Natural killer cell (primary cell): ENCODE results near the gene JMJD1C. TPM values are rescaled to one million over a fixed set of nuclear protein-coding genes. Genes with fewer than 3 reads are reported as not detected.

Experiments
- ATAC-seq, 3 donors: fragments of 150-1000 bp in 2 of 3; fragments of 200-7000 bp in 1 of 3; cut with Tn5 transposase; 1 replicate in 1 of 3; 2 replicates in 2 of 3; pipeline ENCODE4 v1.10.0; 2021; ENCODE audit warnings: mild to moderate bottlenecking in 2 of 3, moderate library complexity in 2 of 3
- DNase-seq, 2 donors: peaks; one replicate each; pipeline versions ENCODE4 v3.0.0 to v3.0.0-alpha.2; 2013 to 2021; ENCODE audit warnings: mixed read lengths in 1 of 2
- H3K27ac ChIP-seq: one replicate; pipeline ENCODE4 v1.5.1; 2013; ENCODE audit warnings: mild to moderate bottlenecking, low read length
- H3K27me3 ChIP-seq: one replicate; pipeline ENCODE4 v1.6.1; 2013; ENCODE audit warnings: low read length; ENCODE audit not compliant: control insufficient read depth, insufficient read depth
- H3K36me3 ChIP-seq: one replicate; pipeline ENCODE4 v1.6.1; 2013; ENCODE audit warnings: low read length; ENCODE audit not compliant: control insufficient read depth, insufficient read depth
- H3K4me1 ChIP-seq: one replicate; pipeline ENCODE4 v1.6.1; 2013; ENCODE audit warnings: low read length; ENCODE audit not compliant: control insufficient read depth, insufficient read depth
- H3K4me3 ChIP-seq: one replicate; pipeline ENCODE4 v1.5.1; 2013; ENCODE audit warnings: low read length
- H3K9me3 ChIP-seq: one replicate; pipeline ENCODE4 v1.6.1; 2013; ENCODE audit warnings: low read length; ENCODE audit not compliant: control insufficient read depth, insufficient read depth
- H3K27ac Mint-ChIP-seq, 2 donors: one replicate each; pipeline ENCODE4 v1.8.0; 2022; ENCODE audit warnings: mild to moderate bottlenecking in 2 of 2, mixed read lengths in 2 of 2, moderate library complexity in 1 of 2
- H3K27me3 Mint-ChIP-seq, 2 donors: one replicate each; pipeline ENCODE4 v1.8.0; 2022; ENCODE audit warnings: low read depth in 2 of 2, mixed read lengths in 2 of 2
- H3K36me3 Mint-ChIP-seq: one replicate; pipeline ENCODE4 v1.8.0; 2022; ENCODE audit warnings: mixed read lengths
- H3K4me1 Mint-ChIP-seq, 2 donors: one replicate each; pipeline ENCODE4 v1.8.0; 2022; ENCODE audit warnings: mixed read lengths in 2 of 2
- H3K4me3 Mint-ChIP-seq: one replicate; pipeline ENCODE4 v1.8.0; 2022; ENCODE audit warnings: mild to moderate bottlenecking, moderate library complexity, mixed read lengths
- H3K9me3 Mint-ChIP-seq, 2 donors: one replicate each; pipeline ENCODE4 v1.8.0; 2022; ENCODE audit warnings: mixed read lengths in 2 of 2
- CTCF ChIP-seq: fragments of 200-600 bp; IDR thresholded peaks from one replicate; pipeline ENCODE4 v1.8.0; 2022; ENCODE audit warnings: antibody characterized with exemption
- WGBS: methylation state at CpG from one replicate; pipeline ENCODE4 v1.1.7; 2013; ENCODE audit warnings: missing lambda C conversion rate; ENCODE audit not compliant: insufficient coverage; 5-methylcytosine and 5-hydroxymethylcytosine counted together
- intact Hi-C: fragments of 100-400 bp; cut with micrococcal nuclease; formaldehyde crosslinking; loops from one replicate; pipeline ENCODE4 v1.14.2; 2022
- total RNA-seq, 4 donors: library from RNA; stranded (reverse); fragments of 120-200 nt in 1 of 4; gene quantifications; one replicate each; pipeline versions ENCODE4 v1.2.3 to v1.2.4, GENCODE V29; 2013 to 2022

Gene JMJD1C
- total RNA-seq, 3 donors from 2014 or later (not counting 1 experiment from before 2014, with no cell fraction given): 125 to 208 (median 156) TPM

- no peak overlapping the region for H3K4me3 ChIP-seq
- H3K27me3 ChIP-seq: no peaks in the 10 kb centered on the region
- no peaks in the 10 kb centered on the region for H3K36me3 ChIP-seq
- TF ChIP-seq CTCF: no peak
- no peaks in the 10 kb centered on the region for H3K9me3 ChIP-seq
- no peak overlapping the region for H3K27ac ChIP-seq
- Mint-ChIP-seq H3K36me3 (no peaks in the 10 kb centered on the region), H3K9me3 (no peaks in the 10 kb centered on the region), H3K27ac (no peak overlapping the region), H3K27me3 (no peaks in the 10 kb centered on the region), H3K4me3 (no peak overlapping the region), H3K4me1 (no peaks in the 10 kb centered on the region)
- no peak for ATAC-seq
- DNase-seq: no peak
- WGBS: 99% methylated on average over 5 of the region's 6 CpGs
- H3K4me1 ChIP-seq: no peaks in the 10 kb centered on the region
- intact Hi-C loops: no loop called here
These were observed 185.4 kb downstream of the JMJD1C start for GRCh38 chr10:63280386-63280785.

- Mint-ChIP-seq H3K27me3 (no peaks in the 10 kb centered on the region), H3K9me3 (no peaks in the 10 kb centered on the region), H3K36me3 (no peaks in the 10 kb centered on the region), H3K4me1 (peaks cover 9 to 10% of the 10 kb centered on the region in 2 donors), H3K27ac (no peak overlapping the region), H3K4me3 (no peak overlapping the region)
- H3K27ac ChIP-seq: no peak overlapping the region
- no peaks in the 10 kb centered on the region for H3K27me3 ChIP-seq
- 78% methylated on average over 2 of the region's 3 CpGs for WGBS
- no peak for TF ChIP-seq CTCF
- no peaks in the 10 kb centered on the region for H3K9me3 ChIP-seq
- DNase-seq: no peak
- intact Hi-C loops: no loop called here
- H3K4me3 ChIP-seq: no peak overlapping the region
- ATAC-seq: no peak
- no peaks in the 10 kb centered on the region for H3K36me3 ChIP-seq
- peaks cover 3% of the 10 kb centered on the region for H3K4me1 ChIP-seq
These were observed 190.7 kb downstream of the JMJD1C start for GRCh38 chr10:63275094-63275493.

- H3K27ac ChIP-seq: peak overlapping the region; percentile 54
- H3K4me1 Mint-ChIP-seq: peaks cover 9 to 16% of the 10 kb centered on the region in 2 donors
- H3K9me3 ChIP-seq: no peaks in the 10 kb centered on the region
- H3K4me3 ChIP-seq: no peak overlapping the region
- DNase-seq (peak in 1 of 2 donors; percentile 65), ATAC-seq (no peak)
- H3K4me3 Mint-ChIP-seq: no peak overlapping the region
- H3K9me3 Mint-ChIP-seq: no peaks in the 10 kb centered on the region
- intact Hi-C loops: no loop called here
- no peak for TF ChIP-seq CTCF
- H3K4me1 ChIP-seq: peaks cover 3% of the 10 kb centered on the region
- H3K36me3 ChIP-seq: no peaks in the 10 kb centered on the region
- no peaks in the 10 kb centered on the region for H3K36me3 Mint-ChIP-seq
- peak overlapping the region; percentile 78 to 83 for H3K27ac Mint-ChIP-seq
- H3K27me3 Mint-ChIP-seq: no peaks in the 10 kb centered on the region
- no peaks in the 10 kb centered on the region for H3K27me3 ChIP-seq
These were observed 192.2 kb downstream of the JMJD1C start for GRCh38 chr10:63273577-63273976.

- peak; percentile 86 to 98 (median 93) for ATAC-seq
These were observed 196.8 kb downstream of the JMJD1C start for GRCh38 chr10:63268798-63269503.

More at GRCh38 chr10:63268798-63269503, 196.8 kb downstream of the JMJD1C start:
- H3K27me3 Mint-ChIP-seq: no peaks in the 10 kb centered on the region
- 0% methylated on average over 17 of the region's 17 CpGs for WGBS
- H3K4me3 Mint-ChIP-seq: peak overlapping the region; percentile 98
- peak overlapping the region; percentile 51 for H3K4me3 ChIP-seq
- no peaks in the 10 kb centered on the region for H3K9me3 ChIP-seq
- peak; percentile 31 for TF ChIP-seq CTCF
- intact Hi-C loops: loop anchor here (1.0 to 5.0 kb wide), 5 partner anchors 42 to 1372 kb away; partner anchors contain the start of gene JMJD1C
- no peaks in the 10 kb centered on the region for H3K9me3 Mint-ChIP-seq
- peaks cover 3% of the 10 kb centered on the region for H3K4me1 ChIP-seq
- H3K36me3 ChIP-seq: no peaks in the 10 kb centered on the region
- peak overlapping the region; percentile 96 to 98 for H3K27ac Mint-ChIP-seq
- peaks cover 13 to 35% of the 10 kb centered on the region in 2 donors for H3K4me1 Mint-ChIP-seq
- peak overlapping the region; percentile 81 for H3K27ac ChIP-seq
- H3K27me3 ChIP-seq: no peaks in the 10 kb centered on the region
- DNase-seq: peak; percentile 71 to 94
- no peaks in the 10 kb centered on the region for H3K36me3 Mint-ChIP-seq
